ENCODE data around the gene RRAS.

RRAS gene

GRCh38 chr19:49680421-49681351, 40.7 kb upstream of the RRAS start:
- Mint-ChIP-seq H3K4me1 (peaks cover 36% of the 10 kb centered on the region), H3K27ac (peak overlapping the region; percentile 19), H3K36me3 (peaks cover 30% of the 10 kb centered on the region), H3K4me3 (peak overlapping the region; percentile 21), H3K27me3 (no peaks in the 10 kb centered on the region), H3K9me3 (no peaks in the 10 kb centered on the region)
- DNase-seq: peak; percentile 95
- CTCF ChIA-PET: interaction anchor here (0.5 to 7.4 kb wide), 12 partner anchors 9 to 212 kb away, joined by 3 to 78 read pairs (median 3); partner anchors contain the start of genes PRRG2 and RRAS

DNA sequence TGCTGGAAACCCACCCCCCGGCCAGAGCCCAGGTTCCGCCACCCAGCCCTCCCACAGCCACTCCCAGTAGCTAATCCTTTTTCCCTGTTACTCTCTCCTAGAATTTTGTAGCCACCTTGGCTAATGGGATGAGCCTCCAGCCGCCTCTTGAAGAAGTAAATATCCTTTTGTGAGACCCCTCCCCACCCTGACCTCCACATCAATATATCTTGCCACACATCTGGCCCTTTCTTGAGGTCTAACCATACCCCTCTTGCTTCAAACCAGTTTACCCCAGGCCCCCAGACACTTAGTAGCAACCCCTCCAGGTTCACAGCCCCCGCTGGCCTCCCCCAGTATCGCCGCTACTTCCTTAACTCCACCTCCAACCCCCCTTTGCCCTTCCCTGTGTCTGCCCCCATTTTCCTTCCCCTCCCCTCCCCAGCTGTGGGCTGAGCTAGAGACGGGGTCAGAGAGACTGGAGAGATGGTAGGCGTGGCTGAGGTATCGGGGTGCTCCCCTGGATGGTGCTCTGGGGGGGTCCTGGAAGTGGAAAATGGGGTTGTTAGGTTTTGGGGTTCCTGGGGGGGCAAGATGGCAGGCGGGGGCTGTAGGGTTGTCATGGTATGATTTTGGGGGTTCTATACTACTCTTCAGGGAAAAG, 39.9 kb upstream of the RRAS start:
- H3K9me3 Mint-ChIP-seq: no peaks in the 10 kb centered on the region
- no peak for DNase-seq
- peaks cover 22% of the 10 kb centered on the region for H3K36me3 Mint-ChIP-seq
- CTCF ChIA-PET: interaction anchor here (1.8 to 7.4 kb wide), 3 partner anchors 110 to 175 kb away, joined by 6 to 78 read pairs (median 42); no protein-coding TSS in a partner anchor
- H3K27me3 Mint-ChIP-seq: no peaks in the 10 kb centered on the region
- H3K4me1 Mint-ChIP-seq: peaks cover 36% of the 10 kb centered on the region
- peak overlapping the region; percentile 21 for H3K4me3 Mint-ChIP-seq
- H3K27ac Mint-ChIP-seq: no peak overlapping the region

DNA sequence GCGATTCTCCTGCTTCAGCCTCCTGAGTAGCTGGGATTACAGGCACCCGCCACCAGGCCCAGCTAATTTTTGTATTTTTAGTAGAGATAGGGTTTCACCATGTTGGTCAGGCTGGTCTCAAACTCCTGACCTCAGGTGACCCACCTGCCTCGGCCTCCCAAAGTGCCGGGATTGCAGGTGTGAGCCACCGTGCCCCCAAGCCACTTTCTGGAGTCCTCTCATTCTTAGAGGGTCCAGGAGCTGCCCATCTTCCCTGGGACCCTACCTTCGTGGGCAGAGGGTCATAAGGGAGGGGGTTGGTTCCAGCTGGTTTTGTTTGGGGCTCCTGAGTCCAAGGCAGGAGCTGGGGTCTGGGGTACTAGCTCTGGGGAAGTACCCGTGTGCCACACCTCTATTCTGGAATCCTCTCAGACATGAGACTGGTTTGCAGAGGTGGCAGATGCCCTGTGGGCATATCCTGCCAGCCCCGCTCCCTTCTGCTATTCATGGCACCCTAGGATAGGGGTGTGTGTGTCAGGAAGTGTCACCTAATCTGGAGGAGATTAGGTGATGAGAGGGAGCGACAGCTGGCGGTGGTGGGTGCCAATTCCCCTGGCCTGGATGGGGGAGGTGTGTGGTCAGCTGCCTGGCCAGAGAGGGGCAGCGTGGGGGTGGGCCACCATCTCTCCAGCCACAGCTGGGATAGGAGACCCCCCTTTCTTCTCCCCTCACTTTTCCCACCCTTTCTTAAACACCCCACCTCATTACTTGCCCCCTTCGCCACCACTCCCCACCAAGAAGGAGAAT, 39.2 kb upstream of the RRAS start:
- H3K27ac Mint-ChIP-seq: peak overlapping the region; percentile 19
- H3K36me3 Mint-ChIP-seq: peaks cover 18% of the 10 kb centered on the region
- H3K4me3 Mint-ChIP-seq: no peak overlapping the region

GRCh38 chr19:49677901-49678674, 38.1 kb upstream of the RRAS start:
- peak overlapping the region; percentile 90 for H3K27ac Mint-ChIP-seq
- DNase-seq: peak; percentile 88
- peak overlapping the region; percentile 83 for H3K4me3 Mint-ChIP-seq
- peaks cover 36% of the 10 kb centered on the region for H3K4me1 Mint-ChIP-seq
- CTCF ChIA-PET: interaction anchor here (0.5 to 7.4 kb wide), 12 partner anchors 8 to 201 kb away, joined by 3 to 78 read pairs (median 3); partner anchors contain the start of genes NOSIP, PRRG2, RCN3 and RRAS
- H3K9me3 Mint-ChIP-seq: no peaks in the 10 kb centered on the region
- H3K36me3 Mint-ChIP-seq: peaks cover 12% of the 10 kb centered on the region
- no peaks in the 10 kb centered on the region for H3K27me3 Mint-ChIP-seq

More for the DNA sequence above, 39.2 kb upstream of the RRAS start:
- CTCF ChIA-PET: interaction anchor here (0.9 to 7.4 kb wide), 7 partner anchors 7 to 202 kb away, joined by 3 to 78 read pairs (median 3); no protein-coding TSS in a partner anchor
- Mint-ChIP-seq H3K27me3 (no peaks in the 10 kb centered on the region), H3K4me1 (peaks cover 36% of the 10 kb centered on the region), H3K9me3 (no peaks in the 10 kb centered on the region)
- no peak for DNase-seq

DNA sequence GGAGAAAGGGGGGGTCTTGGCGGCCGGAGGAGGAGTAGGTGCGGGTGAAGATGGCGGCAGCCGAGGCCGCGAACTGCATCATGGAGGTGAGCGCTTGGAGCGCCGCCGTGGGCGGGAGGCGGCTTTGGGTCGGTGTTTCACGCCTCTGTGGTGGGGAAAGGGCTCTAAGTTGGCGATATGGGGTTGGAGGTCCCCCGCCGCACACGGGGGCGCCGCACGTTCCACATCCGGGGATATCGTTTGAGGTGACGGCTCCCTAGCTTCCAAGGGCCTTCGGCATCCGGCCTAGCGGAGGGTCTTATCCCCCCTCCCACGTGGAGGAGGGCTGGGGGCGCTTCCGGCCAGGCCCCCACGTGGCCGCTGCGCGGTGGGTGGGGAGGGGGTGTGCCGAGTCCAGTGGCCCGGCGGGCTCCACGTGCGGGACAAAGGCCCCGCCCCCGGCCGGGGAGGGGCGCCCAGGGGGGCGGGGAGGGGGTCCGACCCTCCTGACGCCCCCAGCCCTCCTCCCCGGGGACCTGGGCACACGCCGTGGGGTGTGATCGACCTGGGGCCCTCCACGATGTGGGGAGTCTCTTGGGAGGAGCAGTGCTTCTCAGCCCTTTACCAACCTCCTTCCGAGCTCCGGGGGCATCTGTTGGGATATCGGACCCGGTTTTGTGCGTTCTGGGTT, 37.4 kb upstream of the RRAS start, which contains the start of gene PRMT1:
Gene PRMT1, plus strand, starts transcription at position 41 of the 670 bp plus-strand sequence. Its CDS starts 10 bp downstream, at position 51.
- no peaks in the 10 kb centered on the region for H3K27me3 Mint-ChIP-seq
- H3K27ac Mint-ChIP-seq: peak within 1 kb of the TSS; percentile 97
- H3K4me1 Mint-ChIP-seq: peaks cover 37% of the 10 kb centered on the region
- CTCF ChIA-PET: interaction anchor here (0.5 to 7.4 kb wide), 10 partner anchors 9 to 200 kb away, joined by 3 to 78 read pairs (median 3); partner anchors contain the start of genes NOSIP, PRRG2, RCN3 and RRAS
- H3K36me3 Mint-ChIP-seq: peaks cover 11% of the 10 kb centered on the region
- peak within 1 kb of the TSS; percentile 90 for H3K4me3 Mint-ChIP-seq
- H3K9me3 Mint-ChIP-seq: no peaks in the 10 kb centered on the region
- peak; percentile 69 for DNase-seq

- no peaks in the 10 kb centered on the region for H3K9me3 Mint-ChIP-seq
- CTCF ChIA-PET: interaction anchor here (0.9 to 7.4 kb wide), 8 partner anchors 9 to 171 kb away, joined by 3 to 78 read pairs (median 4); partner anchors contain the start of genes RRAS and SCAF1
- peak; percentile 99 for DNase-seq
- peaks cover 11% of the 10 kb centered on the region for H3K36me3 Mint-ChIP-seq
- H3K27ac Mint-ChIP-seq: peak overlapping the region; percentile 97
- no peaks in the 10 kb centered on the region for H3K27me3 Mint-ChIP-seq
- peaks cover 42% of the 10 kb centered on the region for H3K4me1 Mint-ChIP-seq
- peak overlapping the region; percentile 90 for H3K4me3 Mint-ChIP-seq
These were observed 36.9 kb upstream of the RRAS start for GRCh38 chr19:49676784-49677230.

- no peaks in the 10 kb centered on the region for H3K9me3 Mint-ChIP-seq
- no peak for DNase-seq
- H3K27ac Mint-ChIP-seq: peak overlapping the region; percentile 97
- H3K27me3 Mint-ChIP-seq: no peaks in the 10 kb centered on the region
- CTCF ChIA-PET: interaction anchor here (0.9 to 7.4 kb wide), 7 partner anchors 8 to 450 kb away, joined by 3 to 78 read pairs (median 5); partner anchors contain the start of genes RRAS and SCAF1
- H3K4me3 Mint-ChIP-seq: peak overlapping the region; percentile 90
- peaks cover 44% of the 10 kb centered on the region for H3K4me1 Mint-ChIP-seq
- peaks cover 12% of the 10 kb centered on the region for H3K36me3 Mint-ChIP-seq
These were observed 36.3 kb upstream of the RRAS start for GRCh38 chr19:49676136-49676783.

DNA sequence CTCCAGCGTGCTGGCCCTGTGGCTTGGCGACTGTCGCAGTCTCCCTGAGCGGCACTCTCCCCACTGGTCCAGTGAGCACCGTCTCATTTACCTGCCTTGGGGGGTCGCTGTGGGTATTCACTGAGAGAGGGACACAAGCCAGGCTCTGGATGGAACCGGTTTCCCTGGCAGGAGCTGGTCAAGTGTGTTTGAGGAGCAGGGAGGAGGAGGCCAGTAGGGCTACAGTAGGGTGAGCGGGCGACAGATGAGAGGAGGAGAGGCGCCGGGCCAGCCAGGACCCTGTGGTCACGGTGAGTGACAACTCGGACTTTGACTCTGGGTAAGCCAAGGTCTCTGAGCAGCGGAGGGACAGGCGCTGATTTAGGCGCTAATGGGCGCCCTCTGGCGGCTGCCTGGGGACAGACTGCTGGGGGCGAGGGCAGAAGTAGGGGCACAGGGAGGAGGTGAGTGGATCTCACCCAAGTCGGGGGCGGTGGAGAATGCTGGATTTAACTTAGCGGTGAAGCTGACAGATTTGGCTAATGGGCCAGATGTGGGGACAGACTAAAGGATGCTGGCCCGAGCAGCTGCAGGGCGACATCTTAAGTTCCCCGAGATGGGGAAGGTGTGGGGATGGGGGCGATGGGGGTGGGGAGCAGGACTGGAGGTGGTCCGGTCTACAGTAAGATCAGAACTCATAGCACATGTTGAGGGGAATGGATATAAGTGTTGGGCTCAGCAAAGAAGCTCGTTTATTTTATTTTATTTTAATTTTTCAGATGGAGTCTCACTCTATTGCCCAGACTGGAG, 32.4 kb upstream of the RRAS start:
- no peak overlapping the region for H3K27ac Mint-ChIP-seq
- no peaks in the 10 kb centered on the region for H3K27me3 Mint-ChIP-seq
- H3K4me1 Mint-ChIP-seq: peaks cover 26% of the 10 kb centered on the region
- CTCF ChIA-PET: interaction anchor here (0.7 to 4.8 kb wide), 14 partner anchors 8 to 170 kb away, joined by 3 to 26 read pairs (median 4); partner anchors contain the start of genes NOSIP, PRRG2 and RRAS
- H3K9me3 Mint-ChIP-seq: no peaks in the 10 kb centered on the region
- H3K4me3 Mint-ChIP-seq: no peak overlapping the region
- DNase-seq: peak; percentile 82
- peaks cover 22% of the 10 kb centered on the region for H3K36me3 Mint-ChIP-seq

GRCh38 chr19:49669516-49669915, 29.6 kb upstream of the RRAS start:
- no peak overlapping the region for H3K4me3 Mint-ChIP-seq
- H3K36me3 Mint-ChIP-seq: peaks cover 34% of the 10 kb centered on the region
- DNase-seq: no peak
- CTCF ChIA-PET: interaction anchor here (4.8 kb wide), 1 partner anchor 162 kb away, joined by 26 read pairs; no protein-coding TSS in a partner anchor
- no peaks in the 10 kb centered on the region for H3K27me3 Mint-ChIP-seq
- H3K9me3 Mint-ChIP-seq: no peaks in the 10 kb centered on the region
- peaks cover 32% of the 10 kb centered on the region for H3K4me1 Mint-ChIP-seq
- no peak overlapping the region for H3K27ac Mint-ChIP-seq

DNA sequence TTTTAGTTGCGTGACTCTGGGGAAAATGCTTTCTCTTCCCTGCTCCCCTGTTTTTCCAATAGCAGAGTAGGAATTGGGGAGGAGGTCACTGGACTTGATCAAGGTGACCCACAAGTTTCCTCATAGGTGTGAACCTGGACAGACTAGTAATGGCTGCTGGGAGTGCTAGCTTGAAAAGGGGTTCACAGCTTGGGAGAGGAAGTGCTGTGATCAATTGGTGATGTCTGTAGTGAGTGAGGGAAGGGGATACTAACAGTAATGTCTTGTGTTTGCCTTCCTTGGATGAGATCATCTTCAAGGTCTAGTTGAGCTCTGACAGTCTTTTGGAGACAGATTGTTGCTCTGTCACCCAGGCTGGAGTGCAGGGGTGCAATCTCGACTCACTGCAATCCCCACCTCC, 27.5 kb upstream of the RRAS start:
- peaks cover 51% of the 10 kb centered on the region for H3K4me1 Mint-ChIP-seq
- DNase-seq: no peak
- H3K27me3 Mint-ChIP-seq: no peaks in the 10 kb centered on the region
- H3K36me3 Mint-ChIP-seq: peaks cover 49% of the 10 kb centered on the region
- peak overlapping the region; percentile 51 for H3K27ac Mint-ChIP-seq
- H3K9me3 Mint-ChIP-seq: no peaks in the 10 kb centered on the region
- H3K4me3 Mint-ChIP-seq: peak overlapping the region; percentile 99
- CTCF ChIA-PET: interaction anchor here (0.7 kb wide), 1 partner anchor 9 kb away, joined by 3 read pairs; no protein-coding TSS in a partner anchor

- H3K4me1 Mint-ChIP-seq: peaks cover 43% of the 10 kb centered on the region
- CTCF ChIA-PET: interaction anchor here (1.3 to 1.6 kb wide), 2 partner anchors 9 to 11 kb away, joined by 4 to 5 read pairs; no protein-coding TSS in a partner anchor
- peaks cover 48% of the 10 kb centered on the region for H3K36me3 Mint-ChIP-seq
- DNase-seq: no peak
- H3K27ac Mint-ChIP-seq: peak overlapping the region; percentile 100
- peak overlapping the region; percentile 99 for H3K4me3 Mint-ChIP-seq
- no peaks in the 10 kb centered on the region for H3K9me3 Mint-ChIP-seq
- H3K27me3 Mint-ChIP-seq: no peaks in the 10 kb centered on the region
These were observed 26.1 kb upstream of the RRAS start for GRCh38 chr19:49666120-49666444.

Data from activated naive CD4-positive, alpha-beta T cell treated with anti-CD3 and anti-CD28 coated beads, Interleukin-2, amount 10 ng/mL, durations not matched to agents 7 days and 5 days (primary cell).